Loucy (cell line): ENCODE results near the gene PROKR2.

Source experiments
- CTCF ChIP-seq: fragments of 200-600 bp; sonication (generic); conservative IDR thresholded peaks from 2 replicates; pipeline ENCODE4 v1.5.1; 2014; ENCODE audit warnings: mild to moderate bottlenecking, antibody characterized with exemption, low read length
- EZH2phosphoT487 ChIP-seq: fragments of 200-600 bp; IDR thresholded peaks from 2 replicates; pipeline ENCODE4 v1.6.1; 2018; ENCODE audit warnings: antibody characterized with exemption, mild to moderate bottlenecking, moderate library complexity, borderline replicate concordance

DNA sequence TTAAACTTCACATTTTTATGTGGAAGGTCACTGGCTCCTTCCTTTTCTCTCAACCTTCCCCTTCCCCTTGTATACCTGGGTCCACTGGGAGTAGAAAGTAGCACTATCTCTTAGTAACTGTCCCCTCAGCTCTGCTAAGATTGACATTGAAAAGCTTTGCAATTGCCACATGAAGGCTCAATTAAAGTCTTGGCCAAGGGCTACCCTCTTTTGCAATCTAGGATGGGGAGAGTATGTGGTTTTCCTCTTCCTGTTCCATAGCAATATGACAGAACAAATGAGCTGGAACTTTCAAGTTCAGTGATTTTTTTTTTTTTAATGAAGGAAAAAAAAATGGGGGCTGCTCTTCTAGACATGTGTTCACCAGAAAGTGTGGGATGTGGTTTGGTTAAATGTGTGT lies 37.1 kb downstream of the PROKR2 start:
- TF ChIP-seq EZH2phosphoT487 (no peak), CTCF (no peak)
